Left colon (tissue), 2 donors: ENCODE data around the gene MRPL34. TPM values are rescaled to one million over a fixed set of nuclear protein-coding genes. Genes with fewer than 3 reads are reported as not detected.

Experiments used
- ATAC-seq: fragments of 200-7000 bp; cut with Tn5 transposase; one replicate; pipeline ENCODE4 v1.9.1; 2020; ENCODE audit warnings: mild to moderate bottlenecking, moderate library complexity
- DNase-seq, 2 donors: peaks; one replicate each; pipeline ENCODE4 v3.0.0-alpha.2; 2020
- intact Hi-C, 2 donors: fragments of 100-400 bp; cut with DNase I in 1 of 2; cut with micrococcal nuclease in 1 of 2; formaldehyde crosslinking; loops; one replicate each; pipeline versions ENCODE4 v1.11.2 to v1.14.0; 2022; cut with DNase I, micrococcal nuclease
- total RNA-seq, 2 donors: library from RNA; stranded (reverse); fragmentation: NEBNext Ultra II Directional; extraction: Animal tissue kit (Norgen Biotek cat#: 25700); gene quantifications; one replicate each; pipeline ENCODE4 v1.2.1, GENCODE V29; 2021
- donor health status: DM: no; HTN: no; CAD: no.
- donor health status: DM: yes; HTN: yes; CAD: no.

The MRPL34 gene
- total RNA-seq, 2 donors from 2014 or later = 142 to 165 TPM

GRCh38 chr19:17323964-17324332 lies 18.3 kb downstream of the MRPL34 start:
- DNase-seq (peak in 1 of 2 donors; percentile 43), ATAC-seq (no peak)
- intact Hi-C loops = no loop called here

- no peak for DNase-seq
- intact Hi-C loops = no loop called here
- ATAC-seq = no peak
These were observed 18.9 kb downstream of the MRPL34 start for GRCh38 chr19:17324357-17325114.

- no peak for DNase-seq
- intact Hi-C loops = no loop called here
- no peak for ATAC-seq
These were observed 19.5 kb downstream of the MRPL34 start for GRCh38 chr19:17325133-17325532.

GRCh38 chr19:17325881-17326594 lies 20.4 kb downstream of the MRPL34 start:
- ATAC-seq (no peak), DNase-seq (peak in 1 of 2 donors; percentile 29)
- intact Hi-C loops = no loop called here

GRCh38 chr19:17326595-17326966 lies 20.9 kb downstream of the MRPL34 start:
- ATAC-seq = no peak
- DNase-seq = no peak
- intact Hi-C loops = no loop called here

GRCh38 chr19:17327068-17327653 lies 21.5 kb downstream of the MRPL34 start:
- DNase-seq = no peak
- intact Hi-C loops = no loop called here

GRCh38 chr19:17327654-17328516 lies 22.2 kb downstream of the MRPL34 start:
- intact Hi-C loops = no loop called here
- ATAC-seq (peak; percentile 84), DNase-seq (peak; percentile 90 to 91)

More at GRCh38 chr19:17327068-17327653, 21.5 kb downstream of the MRPL34 start:
- no peak for ATAC-seq

GRCh38 chr19:17328517-17329365 lies 23.1 kb downstream of the MRPL34 start:
- DNase-seq (peak in 1 of 2 donors; percentile 37), ATAC-seq (peak; percentile 12)
- intact Hi-C loops = no loop called here

- no peak for DNase-seq
- intact Hi-C loops = no loop called here
These were observed 23.9 kb downstream of the MRPL34 start for GRCh38 chr19:17329366-17330261.

GRCh38 chr19:17330262-17331044 lies 24.8 kb downstream of the MRPL34 start:
- DNase-seq = peak in 1 of 2 donors; percentile 10
- no peak for ATAC-seq
- intact Hi-C loops = no loop called here

More at GRCh38 chr19:17329366-17330261, 23.9 kb downstream of the MRPL34 start:
- ATAC-seq = no peak

- peak in 1 of 2 donors; percentile 16 for DNase-seq
- intact Hi-C loops = no loop called here
These were observed 25.4 kb downstream of the MRPL34 start for GRCh38 chr19:17331045-17331558.

GRCh38 chr19:17332360-17332676 lies 26.6 kb downstream of the MRPL34 start:
- no peak for DNase-seq
- ATAC-seq = no peak
- intact Hi-C loops = no loop called here

More at GRCh38 chr19:17331045-17331558, 25.4 kb downstream of the MRPL34 start:
- ATAC-seq = no peak

- intact Hi-C loops = no loop called here
- DNase-seq (peak in 1 of 2 donors; percentile 35), ATAC-seq (no peak)
These were observed 27.3 kb downstream of the MRPL34 start for GRCh38 chr19:17332677-17333581.

- peak in 1 of 2 donors; percentile 49 for DNase-seq
- intact Hi-C loops = no loop called here
- no peak for ATAC-seq
These were observed 28.1 kb downstream of the MRPL34 start for GRCh38 chr19:17333611-17334413.
